ENCODE data around the gene TMEM238.

Gene TMEM238

GRCh38 chr19:55376241-55376933 is 7.7 kb downstream of the TMEM238 start, which contains the start of gene TMEM190:
Gene TMEM190 (plus strand): TSS chr19:55376826. CDS start chr19:55376854, 28 bp downstream.
- no peak for DNase-seq

GRCh38 chr19:55373993-55374757 is 9.9 kb downstream of the TMEM238 start:
- no peak for DNase-seq

GRCh38 chr19:55373306-55373992 is 10.6 kb downstream of the TMEM238 start:
- DNase-seq = no peak

- DNase-seq = peak; percentile 28
Observed at GRCh38 chr19:55372316-55373081, 11.6 kb downstream of the TMEM238 start.

- no peak for DNase-seq
Observed at GRCh38 chr19:55370305-55370988, 13.6 kb downstream of the TMEM238 start, which contains the start of gene IL11. Gene IL11 (minus strand): TSS chr19:55370463. CDS start chr19:55370310, 153 bp downstream.

GRCh38 chr19:55369653-55370304 is 14.3 kb downstream of the TMEM238 start:
- DNase-seq = peak; percentile 41

GRCh38 chr19:55368701-55369563 is 15.2 kb downstream of the TMEM238 start:
- DNase-seq = no peak

- no peak for DNase-seq
Observed at GRCh38 chr19:55368106-55368505, 16.0 kb downstream of the TMEM238 start.

- DNase-seq = no peak
Observed at GRCh38 chr19:55366790-55367189, 17.3 kb downstream of the TMEM238 start.

GRCh38 chr19:55365964-55366363 is 18.1 kb downstream of the TMEM238 start:
- no peak for DNase-seq

GRCh38 chr19:55365245-55365644 is 18.8 kb downstream of the TMEM238 start:
- DNase-seq = no peak

- no peak for DNase-seq
Observed at GRCh38 chr19:55362990-55363716, 20.9 kb downstream of the TMEM238 start, which contains the start of gene GARIN5B. Gene GARIN5B (minus strand): TSS chr19:55363260. CDS start chr19:55363066, 194 bp downstream.

- no peak for DNase-seq
Observed at GRCh38 chr19:55362174-55362989, 21.7 kb downstream of the TMEM238 start.

GRCh38 chr19:55360902-55361301 is 23.2 kb downstream of the TMEM238 start:
- no peak for DNase-seq

GRCh38 chr19:55358943-55359908 is 24.9 kb downstream of the TMEM238 start:
- no peak for DNase-seq

- no peak for DNase-seq
Observed at GRCh38 chr19:55358493-55358892, 25.6 kb downstream of the TMEM238 start.

GRCh38 chr19:55355213-55355821 is 28.8 kb downstream of the TMEM238 start:
- DNase-seq = no peak
